ENCODE results near the gene HMGXB3. TPM values are rescaled to one million over a fixed set of nuclear protein-coding genes. Genes with fewer than 3 reads are reported as not detected.

Gene HMGXB3
- total RNA-seq, 1 donor from 2014 or later = 44.4 TPM

DNA sequence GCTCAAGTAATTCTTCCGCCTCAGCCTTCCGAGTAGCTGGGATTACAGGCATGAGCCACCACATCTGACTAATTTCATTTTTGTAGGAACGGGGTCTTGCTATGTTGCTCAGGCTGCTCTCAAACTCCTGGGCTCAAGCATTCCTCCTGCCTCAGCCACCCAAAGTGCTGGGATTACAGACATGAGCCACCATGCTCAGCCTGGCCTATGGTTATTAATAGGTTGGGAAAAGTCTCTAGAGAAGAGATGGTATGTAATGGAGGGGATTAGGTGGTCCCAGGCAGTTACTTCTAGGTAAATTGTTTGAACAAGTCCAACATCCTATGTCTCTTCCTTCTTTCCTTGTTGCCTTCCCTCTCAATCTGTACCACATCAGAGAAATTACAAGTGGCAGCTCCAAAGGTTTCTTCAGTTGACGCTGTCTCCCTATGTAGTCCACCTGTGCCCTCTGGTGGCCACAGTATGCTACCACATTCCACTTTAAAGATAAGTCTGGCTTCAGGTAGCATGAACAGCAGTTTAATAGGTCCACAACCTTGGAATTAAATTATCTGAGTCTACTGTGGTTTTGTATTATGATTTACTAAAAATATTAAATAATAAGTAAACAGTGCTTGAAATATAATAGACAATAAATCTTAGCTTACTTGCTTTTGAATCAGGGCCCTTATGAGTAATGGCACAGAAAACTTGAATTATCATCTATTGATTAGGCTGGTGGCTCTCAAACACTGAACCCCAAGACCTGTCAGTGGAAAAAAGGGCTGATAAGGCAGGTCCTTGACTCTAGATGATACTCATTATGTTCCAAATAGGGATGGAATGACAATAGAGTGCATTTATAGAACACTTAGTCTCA is 9.8 kb upstream of the HMGXB3 start:
- TF ChIP-seq, protein P1, sequence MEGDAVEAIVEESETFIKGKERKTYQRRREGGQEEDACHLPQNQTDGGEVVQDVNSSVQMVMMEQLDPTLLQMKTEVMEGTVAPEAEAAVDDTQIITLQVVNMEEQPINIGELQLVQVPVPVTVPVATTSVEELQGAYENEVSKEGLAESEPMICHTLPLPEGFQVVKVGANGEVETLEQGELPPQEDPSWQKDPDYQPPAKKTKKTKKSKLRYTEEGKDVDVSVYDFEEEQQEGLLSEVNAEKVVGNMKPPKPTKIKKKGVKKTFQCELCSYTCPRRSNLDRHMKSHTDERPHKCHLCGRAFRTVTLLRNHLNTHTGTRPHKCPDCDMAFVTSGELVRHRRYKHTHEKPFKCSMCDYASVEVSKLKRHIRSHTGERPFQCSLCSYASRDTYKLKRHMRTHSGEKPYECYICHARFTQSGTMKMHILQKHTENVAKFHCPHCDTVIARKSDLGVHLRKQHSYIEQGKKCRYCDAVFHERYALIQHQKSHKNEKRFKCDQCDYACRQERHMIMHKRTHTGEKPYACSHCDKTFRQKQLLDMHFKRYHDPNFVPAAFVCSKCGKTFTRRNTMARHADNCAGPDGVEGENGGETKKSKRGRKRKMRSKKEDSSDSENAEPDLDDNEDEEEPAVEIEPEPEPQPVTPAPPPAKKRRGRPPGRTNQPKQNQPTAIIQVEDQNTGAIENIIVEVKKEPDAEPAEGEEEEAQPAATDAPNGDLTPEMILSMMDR (conservative IDR thresholded peaks at IDR 0.05) = peak; percentile 97
- DNase-seq (ENCODE audit: low read depth, low spot score) = peak; percentile 68
- no peak overlapping the region for H3K27ac Mint-ChIP-seq (ENCODE audit: unreplicated experiment)
- no peak overlapping the region for H3K4me3 Mint-ChIP-seq
- H3K4me1 Mint-ChIP-seq = peaks cover 17% of the 10 kb centered on the region
- no peaks in the 10 kb centered on the region for H3K27me3 Mint-ChIP-seq (ENCODE audit: low read depth)
- no peaks in the 10 kb centered on the region for H3K9me3 Mint-ChIP-seq
- peaks cover 3% of the 10 kb centered on the region for H3K36me3 Mint-ChIP-seq (ENCODE audit: low read depth)

DNA sequence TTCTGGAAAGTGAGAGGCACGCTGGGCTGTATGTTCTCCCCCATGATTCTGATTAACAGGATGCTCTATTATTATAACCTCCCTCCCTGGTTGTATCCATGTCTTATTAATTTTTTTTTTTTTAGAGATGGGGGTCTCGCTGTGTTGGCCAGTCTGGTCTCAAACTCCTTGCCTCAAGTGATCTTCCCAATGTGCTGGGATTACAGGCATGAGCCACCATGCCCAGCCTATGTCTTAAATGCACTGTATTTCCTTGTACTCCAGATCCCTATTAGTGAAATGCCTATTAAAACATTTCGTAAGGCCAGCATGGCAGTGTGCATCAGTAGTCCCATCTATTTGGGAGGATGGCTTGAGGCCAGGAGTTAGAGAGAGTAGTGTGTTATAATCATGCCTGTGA is 7.1 kb upstream of the HMGXB3 start:
- H3K4me1 Mint-ChIP-seq = peaks cover 23% of the 10 kb centered on the region
- TF ChIP-seq, protein P1 (conservative IDR thresholded peaks at IDR 0.05) = no peak
- H3K9me3 Mint-ChIP-seq = no peaks in the 10 kb centered on the region
- no peaks in the 10 kb centered on the region for H3K27me3 Mint-ChIP-seq (ENCODE audit: low read depth)
- H3K27ac Mint-ChIP-seq (ENCODE audit: unreplicated experiment) = no peak overlapping the region
- H3K36me3 Mint-ChIP-seq (ENCODE audit: low read depth) = peaks cover 6% of the 10 kb centered on the region
- no peak overlapping the region for H3K4me3 Mint-ChIP-seq
- no peak for DNase-seq (ENCODE audit: low read depth, low spot score)

DNA sequence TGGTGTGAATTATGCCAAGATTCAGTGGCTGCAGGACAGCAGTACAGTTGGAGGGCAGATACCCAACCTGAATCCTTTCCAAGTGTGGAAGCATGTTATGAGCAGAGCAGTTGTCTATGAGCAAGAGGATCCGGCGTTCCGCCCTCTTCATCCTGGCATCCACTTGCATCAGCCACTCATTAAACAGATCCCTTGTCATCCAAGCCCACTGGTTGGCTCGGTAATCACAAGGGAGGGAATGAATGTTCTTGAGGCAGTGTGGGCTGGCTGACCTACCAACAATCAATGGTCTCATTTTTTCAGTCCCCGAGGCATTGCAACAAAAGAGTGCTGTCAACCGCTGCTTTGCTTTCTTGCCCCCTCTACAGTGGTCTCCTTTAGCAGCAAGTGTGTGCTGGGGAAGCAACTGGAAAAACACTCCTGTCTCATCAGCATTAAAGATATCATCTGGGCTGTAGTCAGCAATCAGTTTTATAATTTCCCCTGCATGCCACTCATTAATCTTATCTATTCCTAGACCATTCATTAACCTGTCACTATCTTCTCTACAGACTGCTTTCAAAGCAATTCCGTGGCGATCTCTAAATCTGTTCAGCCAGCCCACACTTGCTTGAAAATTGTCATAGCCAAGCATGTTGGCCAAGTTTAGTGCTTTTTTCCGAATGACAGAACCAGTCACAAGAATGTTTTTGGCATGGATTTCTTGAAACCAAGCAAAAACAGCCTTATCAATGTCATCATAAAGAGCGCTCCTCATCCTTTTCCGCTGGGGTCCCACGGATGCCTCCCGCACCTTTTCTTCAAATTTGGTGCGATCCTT is 4.9 kb upstream of the HMGXB3 start:
- H3K36me3 Mint-ChIP-seq (ENCODE audit: low read depth) = peaks cover 6% of the 10 kb centered on the region
- peaks cover 40% of the 10 kb centered on the region for H3K4me1 Mint-ChIP-seq
- peak overlapping the region; percentile 51 for H3K27ac Mint-ChIP-seq (ENCODE audit: unreplicated experiment)
- peak; percentile 5 for DNase-seq (ENCODE audit: low read depth, low spot score)
- H3K9me3 Mint-ChIP-seq = no peaks in the 10 kb centered on the region
- TF ChIP-seq, protein P1 (conservative IDR thresholded peaks at IDR 0.05) = no peak
- peak overlapping the region; percentile 49 for H3K4me3 Mint-ChIP-seq
- H3K27me3 Mint-ChIP-seq (ENCODE audit: low read depth) = no peaks in the 10 kb centered on the region

DNA sequence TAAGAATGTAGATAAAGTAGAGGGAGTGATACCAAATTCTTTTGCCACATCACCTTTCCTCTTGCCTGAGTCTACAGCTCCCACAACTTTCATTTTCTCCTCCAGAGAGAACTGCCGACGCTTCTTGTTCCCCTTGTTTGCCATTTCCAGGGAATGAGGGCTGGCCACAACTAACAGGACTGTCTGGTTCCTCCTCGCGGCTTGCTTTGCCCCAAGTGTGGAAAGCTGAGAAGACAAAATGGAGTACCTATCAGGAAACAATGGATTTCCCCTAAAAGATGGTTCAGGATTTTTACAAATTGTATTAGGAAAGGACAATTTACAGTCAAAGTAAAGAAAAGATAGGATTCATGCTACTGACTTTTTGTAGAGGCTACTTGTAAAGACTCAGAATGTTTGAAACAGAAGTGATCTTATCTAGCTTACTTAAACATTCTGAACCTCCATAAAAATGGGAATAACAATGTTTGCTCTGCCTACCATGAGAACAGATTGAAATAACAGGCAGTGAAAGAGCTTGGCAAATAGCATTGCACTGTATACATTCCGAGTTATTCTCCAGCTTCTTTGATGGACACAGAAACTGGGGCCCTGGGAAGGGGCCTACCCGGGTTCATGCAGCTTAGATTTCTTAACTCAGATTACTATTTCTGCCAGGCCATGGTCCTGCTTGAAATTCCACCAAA is 4.2 kb upstream of the HMGXB3 start:
- DNase-seq (ENCODE audit: low read depth, low spot score) = no peak
- no peaks in the 10 kb centered on the region for H3K9me3 Mint-ChIP-seq
- peak overlapping the region; percentile 24 for H3K27ac Mint-ChIP-seq (ENCODE audit: unreplicated experiment)
- H3K4me3 Mint-ChIP-seq = peak overlapping the region; percentile 52
- H3K4me1 Mint-ChIP-seq = peaks cover 40% of the 10 kb centered on the region
- no peaks in the 10 kb centered on the region for H3K27me3 Mint-ChIP-seq (ENCODE audit: low read depth)
- H3K36me3 Mint-ChIP-seq (ENCODE audit: low read depth) = peaks cover 6% of the 10 kb centered on the region
- TF ChIP-seq, protein P1 (conservative IDR thresholded peaks at IDR 0.05) = no peak

DNA sequence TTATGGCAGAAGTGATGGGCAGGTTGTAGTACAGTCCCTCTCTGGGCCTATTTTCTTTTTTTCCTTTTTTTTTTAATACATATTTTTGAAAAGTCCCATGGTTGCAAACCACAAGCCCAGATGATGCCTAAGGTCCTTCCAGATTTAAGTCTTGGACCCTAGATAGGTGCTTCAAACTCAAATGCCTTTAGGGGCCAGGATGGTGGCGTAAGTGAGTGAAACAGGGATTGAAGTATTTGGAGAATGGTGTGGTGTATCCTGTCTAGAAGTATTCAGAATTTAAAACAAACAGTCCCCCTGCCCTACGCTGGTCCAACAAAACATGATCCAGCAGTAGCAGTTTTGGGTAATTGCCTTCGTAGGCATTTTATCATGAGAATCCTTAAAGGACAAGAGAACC is 2.3 kb upstream of the HMGXB3 start:
- TF ChIP-seq, protein P1 (conservative IDR thresholded peaks at IDR 0.05) = no peak
- Mint-ChIP-seq H3K36me3 (ENCODE audit: low read depth) (peaks cover 6% of the 10 kb centered on the region), H3K4me3 (peak overlapping the region; percentile 96), H3K27me3 (ENCODE audit: low read depth) (no peaks in the 10 kb centered on the region), H3K9me3 (no peaks in the 10 kb centered on the region), H3K27ac (ENCODE audit: unreplicated experiment) (no peak overlapping the region), H3K4me1 (peaks cover 47% of the 10 kb centered on the region)
- no peak for DNase-seq (ENCODE audit: low read depth, low spot score)

Measured in neural crest cell (in vitro differentiated cells).